Measurements from ENCODE around the gene SERTAD3. TPM values are rescaled to one million over a fixed set of nuclear protein-coding genes. Genes with fewer than 3 reads are reported as not detected.

Gene SERTAD3
- total and polyA plus RNA-seq, 2 of the 4 experiments (the other 2 are of a cell fraction) = 20.5 to 23.3 TPM

GRCh38 chr19:40431698-40432097, 12.4 kb downstream of the SERTAD3 start:
- Histone ChIP-seq H3K9ac (ENCODE audit: low read depth, low read length) (no peak overlapping the region), H2AFZ (replicated peaks; ENCODE audit: low read length, poor library complexity) (no peak overlapping the region), H2BK120ac (ENCODE audit: low read depth, low read length) (no peak overlapping the region), H3K23ac (ENCODE audit: low read depth, low read length) (no peak overlapping the region), H3K36me3 (ENCODE audit: control insufficient read depth, insufficient read depth, low read length) (no peaks in the 10 kb centered on the region), H3K14ac (replicated peaks; ENCODE audit: low read depth, low read length) (no peak overlapping the region), H2BK20ac (ENCODE audit: low read depth, low read length) (no peak overlapping the region), H3K18ac (ENCODE audit: low read depth, low read length) (no peak overlapping the region), H4K5ac (ENCODE audit: low read depth, low read length) (no peak overlapping the region), H3K4me3 (ENCODE audit: insufficient read depth, low read depth, low read length) (no peak overlapping the region), H3K27ac (ENCODE audit: insufficient read depth, low read length) (no peak overlapping the region), H4K91ac (ENCODE audit: insufficient read depth, low read depth, low read length) (no peak overlapping the region), H2AK9ac (replicated peaks; ENCODE audit: low read depth, low read length, poor library complexity) (no peak overlapping the region), H3K79me1 (ENCODE audit: low read depth in 1 of 2, low read length in 2 of 2) (peaks cover 6% of the 10 kb centered on the region in 2 experiments; a peak in 3 of 4 replicates), H3K27me3 (ENCODE audit: control insufficient read depth, insufficient read depth, low read length) (no peaks in the 10 kb centered on the region), H4K8ac (ENCODE audit: low read depth in 2 of 2, low read length in 2 of 2) (no peak overlapping the region), H3K4ac (ENCODE audit: low read depth, low read length) (no peak overlapping the region), H3K4me2 (ENCODE audit: low read depth, low read length) (no peak overlapping the region), H3K56ac (ENCODE audit: extremely low read depth, insufficient read depth, low read length) (no peak overlapping the region), H3K9me1 (ENCODE audit: insufficient read depth, low read length) (no peaks in the 10 kb centered on the region), H3K9me3 (ENCODE audit: control insufficient read depth, insufficient read depth, low read length) (no peaks in the 10 kb centered on the region), H2BK15ac (ENCODE audit: low read depth, low read length) (no peak overlapping the region), H3K4me1 (ENCODE audit: control insufficient read depth, insufficient read depth, low read length) (peaks cover 11% of the 10 kb centered on the region), H2AK5ac (ENCODE audit: low read depth, low read length) (no peak overlapping the region), H4K20me1 (ENCODE audit: insufficient read depth, low read length) (no peaks in the 10 kb centered on the region), H2BK5ac (ENCODE audit: low read depth, low read length, poor library complexity, severe bottlenecking) (no peak overlapping the region)
- no CpG with 5 or more reads among the region's 3 CpGs for WGBS, 2 experiments (ENCODE audit: extremely low coverage in 2 of 2, insufficient read length in 1 of 2)
- no TSS peak for BruUV-seq (replicated peaks)
- ATAC-seq (ENCODE audit: low read depth) = no peak
- in situ Hi-C loops (cut with MboI; ENCODE audit: low sequenced_read_pairs) (no loop called here), dilution Hi-C loops (cut with HindIII; ENCODE audit: low sequenced_read_pairs, unreplicated experiment) (no loop called here), intact Hi-C loops (cut with micrococcal nuclease) (no loop called here)
- ChIA-PET CTCF (interaction anchor here (0.5 kb wide), 1 partner anchor 245 kb away, joined by 3 read pairs; no protein-coding TSS in a partner anchor), POLR2A (ENCODE audit: unreplicated experiment) (no interaction called here)
- TF ChIP-seq MXI1 (IDR thresholded peaks at IDR 0.05; ENCODE audit: borderline replicate concordance, low read depth, low read length) (no peak), USF2 (IDR thresholded peaks at IDR 0.05; ENCODE audit: low read depth, low read length) (no peak), NFE2L2 (IDR thresholded peaks at IDR 0.05; ENCODE audit: low read depth, low read length) (no peak), ELK1 (IDR thresholded peaks at IDR 0.05; ENCODE audit: borderline replicate concordance, low read depth, low read length) (no peak), CEBPB (IDR thresholded peaks at IDR 0.05; ENCODE audit: low read depth, low read length) (no peak), CTCF (conservative IDR thresholded peaks at IDR 0.05; ENCODE audit: low read depth, low read length) (no peak), POLR2A (IDR thresholded peaks at IDR 0.05; ENCODE audit: low read depth, low read length) (no peak), RAD21 (IDR thresholded peaks at IDR 0.05; ENCODE audit: low read length) (no peak), RCOR1 (IDR thresholded peaks at IDR 0.05; ENCODE audit: insufficient replicate concordance, low read length) (no peak), FOS (IDR thresholded peaks at IDR 0.05; ENCODE audit: low read depth, low read length) (no peak), CHD1 (IDR thresholded peaks at IDR 0.05; ENCODE audit: low read depth, low read length) (no peak), MAZ (IDR thresholded peaks at IDR 0.05; ENCODE audit: borderline replicate concordance, low read depth, low read length) (no peak)
- DNase-seq = no peak

Data from IMR-90 (cell line).